Peyer's patch (tissue), 4 donors: ENCODE measurements around the gene KIRREL1. TPM values are rescaled to one million over a fixed set of nuclear protein-coding genes. Genes with fewer than 3 reads are reported as not detected.
"Not testable (repeated sequence)": the region's sequence is repeated elsewhere in the genome, so short reads cannot be mapped to it uniquely, and the experiment has no call there.

Source experiments
- DNase-seq, 3 donors: peaks; one replicate each; pipeline ENCODE4 v3.0.0-alpha.2; 2017 to 2019
- H3K27ac ChIP-seq, 4 donors: fragments of 200-600 bp; sonication (generic); one replicate each; pipeline ENCODE4 v1.5.1; 2016 to 2019
- H3K27me3 ChIP-seq, 2 donors: fragments of 200-600 bp; sonication (generic); one replicate each; pipeline ENCODE4 v1.5.1; 2019
- H3K36me3 ChIP-seq, 3 donors: fragments of 200-600 bp; sonication (generic); one replicate each; pipeline ENCODE4 v1.5.1; 2016 to 2019
- H3K4me1 ChIP-seq, 4 donors: fragments of 200-600 bp; sonication (generic); one replicate each; pipeline ENCODE4 v1.5.1; 2016 to 2019
- H3K4me3 ChIP-seq, 4 donors: fragments of 200-600 bp; sonication (generic); 1 replicate in 3 of 4; 2 replicates in 1 of 4; pipeline ENCODE4 v1.5.1; 2016 to 2019; ENCODE audit warnings: mild to moderate bottlenecking in 1 of 4
- H3K9me3 ChIP-seq, 4 donors: fragments of 200-600 bp; sonication (generic); one replicate each; pipeline ENCODE4 v1.5.1; 2016 to 2019; ENCODE audit warnings: mild to moderate bottlenecking in 1 of 4
- CTCF ChIP-seq, 6 experiments: fragments of 450-650 bp in 4 of 6; fragments of 200-600 bp in 2 of 6; sonication (generic) in 1 of 6; IDR thresholded peaks; one replicate each; pipeline ENCODE4 v1.5.1; 2017 to 2019; ENCODE audit warnings: antibody characterized with exemption in 6 of 6, mild to moderate bottlenecking in 3 of 6, moderate library complexity in 1 of 6
- POLR2A ChIP-seq, 2 donors: fragments of 450-650 bp; IDR thresholded peaks; one replicate each; pipeline ENCODE4 v1.5.1; 2017; ENCODE audit warnings: antibody characterized with exemption in 2 of 2, mild to moderate bottlenecking in 2 of 2, moderate library complexity in 2 of 2
- total RNA-seq, 4 donors: library from RNA; depleted of rRNA; stranded (reverse); fragments of >200 nt; gene quantifications; one replicate each; pipeline ENCODE4 v1.1.0, GENCODE V29; 2016

Gene KIRREL1
- total RNA-seq, 4 donors from 2014 or later: 2.8 to 29.7 (median 11.1) TPM

DNA sequence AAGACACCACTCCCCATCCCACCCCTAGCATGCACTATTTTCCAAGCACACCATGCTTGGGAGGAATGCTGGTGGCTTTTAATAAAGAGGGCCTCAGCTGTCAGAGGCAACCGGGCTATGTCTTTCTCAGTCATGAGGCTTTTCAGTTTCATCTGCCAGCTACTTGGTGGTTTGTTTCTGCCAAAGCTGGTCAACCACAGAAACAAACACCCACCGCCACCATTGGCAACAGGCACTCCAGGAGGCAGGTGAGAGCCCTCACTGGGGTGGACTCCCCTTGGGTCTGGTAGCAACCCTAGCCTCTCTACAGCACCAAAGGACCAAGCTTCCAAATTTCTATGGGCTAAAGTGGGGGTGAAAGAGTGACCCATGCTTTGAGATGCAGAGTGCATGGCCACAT is 133.0 kb downstream of the KIRREL1 start:
- Histone ChIP-seq H3K9me3 (no peaks in the 10 kb centered on the region), H3K4me1 (no peaks in the 10 kb centered on the region), H3K27me3 (no peaks in the 10 kb centered on the region), H3K4me3 (no peak overlapping the region), H3K36me3 (no peaks in the 10 kb centered on the region), H3K27ac (no peak overlapping the region)
- DNase-seq: peak in 1 of 3 donors; percentile 54
- no peak for TF ChIP-seq CTCF (IDR thresholded peaks at IDR 0.05)
- no peak for TF ChIP-seq POLR2A (IDR thresholded peaks at IDR 0.05)

- not testable (repeated sequence) for H3K4me3 ChIP-seq, H3K27ac ChIP-seq, H3K27me3 ChIP-seq, H3K36me3 ChIP-seq, DNase-seq, H3K9me3 ChIP-seq, H3K4me1 ChIP-seq
Measured at GRCh38 chr1:158128531-158128930, 135.1 kb downstream of the KIRREL1 start.

GRCh38 chr1:158131217-158131616 is 137.8 kb downstream of the KIRREL1 start:
- Histone ChIP-seq H3K27ac (no peak overlapping the region), H3K36me3 (no peaks in the 10 kb centered on the region), H3K27me3 (no peaks in the 10 kb centered on the region), H3K4me3 (no peak overlapping the region), H3K4me1 (no peaks in the 10 kb centered on the region), H3K9me3 (no peaks in the 10 kb centered on the region)
- no peak for DNase-seq
- TF ChIP-seq CTCF (IDR thresholded peaks at IDR 0.05) (no peak), POLR2A (IDR thresholded peaks at IDR 0.05) (no peak)

DNA sequence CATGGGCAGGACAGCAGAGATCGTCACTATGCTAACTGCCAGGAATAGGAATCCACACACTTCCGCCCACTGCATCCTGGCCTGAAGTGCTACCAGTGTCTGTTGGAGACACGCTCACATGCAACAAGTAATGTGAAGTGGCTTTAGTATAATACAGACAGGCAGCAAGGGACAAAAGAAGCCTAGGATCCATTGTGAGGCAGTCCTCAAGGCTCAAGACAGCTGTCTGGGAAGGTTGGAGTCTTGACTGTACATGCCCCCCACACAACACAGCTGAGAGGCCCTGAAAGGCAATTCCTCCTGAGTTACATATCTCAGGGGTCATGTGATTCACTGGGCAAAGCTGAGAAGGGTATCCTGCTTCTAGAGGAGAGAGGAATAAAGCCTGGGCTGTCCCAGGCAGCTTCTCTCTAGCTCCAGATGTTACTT is 147.3 kb downstream of the KIRREL1 start:
- no peaks in the 10 kb centered on the region for H3K9me3 ChIP-seq

DNA sequence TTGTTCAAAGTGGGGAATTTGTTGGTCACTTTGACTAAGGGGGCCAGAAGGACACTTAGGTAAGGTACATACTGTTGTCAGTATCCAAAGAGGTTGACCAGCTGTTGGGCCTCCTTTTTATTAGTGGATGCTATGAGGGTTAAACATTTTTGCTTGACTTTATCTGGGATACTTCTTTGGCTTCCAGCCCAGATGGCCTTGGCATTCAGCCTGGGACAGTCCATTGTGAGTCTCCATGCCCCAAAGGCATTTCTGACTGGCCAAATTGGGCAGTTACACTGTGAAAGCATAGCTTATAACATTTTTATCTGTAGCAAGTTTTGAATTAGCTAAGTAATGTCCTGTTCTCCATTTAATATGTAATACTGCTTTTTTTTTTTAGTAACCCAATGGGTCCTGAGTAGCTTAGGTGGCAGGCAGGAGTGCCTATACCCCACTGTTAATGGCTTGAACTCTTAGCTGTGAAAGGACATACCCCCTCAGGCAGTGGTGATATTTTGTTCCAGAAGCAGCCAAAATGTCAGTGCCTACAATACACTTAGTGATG is 151.8 kb downstream of the KIRREL1 start:
- Histone ChIP-seq H3K4me3 (no peak overlapping the region), H3K4me1 (no peaks in the 10 kb centered on the region), H3K9me3 (no peaks in the 10 kb centered on the region), H3K36me3 (no peaks in the 10 kb centered on the region), H3K27ac (no peak overlapping the region), H3K27me3 (no peaks in the 10 kb centered on the region)
- TF ChIP-seq CTCF (IDR thresholded peaks at IDR 0.05): no peak
- TF ChIP-seq POLR2A (IDR thresholded peaks at IDR 0.05): no peak
- no peak for DNase-seq

More for the DNA sequence above, 147.3 kb downstream of the KIRREL1 start:
- no peak overlapping the region for H3K4me3 ChIP-seq
- no peaks in the 10 kb centered on the region for H3K36me3 ChIP-seq
- H3K4me1 ChIP-seq: no peaks in the 10 kb centered on the region
- no peaks in the 10 kb centered on the region for H3K27me3 ChIP-seq
- no peak overlapping the region for H3K27ac ChIP-seq
- no peak for TF ChIP-seq POLR2A (IDR thresholded peaks at IDR 0.05)
- no peak for TF ChIP-seq CTCF (IDR thresholded peaks at IDR 0.05)
- DNase-seq: no peak

DNA sequence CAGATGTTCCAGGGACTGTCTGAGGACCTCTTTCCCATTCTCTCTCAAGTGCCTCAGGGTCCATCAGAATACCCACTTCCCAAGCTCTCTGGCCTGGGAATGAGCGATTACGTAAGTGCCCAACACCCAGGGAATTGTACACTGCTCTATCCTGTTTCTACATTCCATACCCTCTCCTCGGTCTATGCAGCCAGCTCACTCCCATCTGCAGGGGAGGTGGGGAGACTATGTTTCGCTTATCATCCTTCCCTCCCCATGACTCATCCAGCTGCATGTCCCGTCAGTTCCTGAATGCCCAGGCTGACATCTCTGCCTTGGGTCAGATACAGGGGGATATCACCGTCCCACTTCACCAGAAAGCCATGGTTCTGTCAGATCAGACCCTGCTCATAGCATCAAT is 152.7 kb downstream of the KIRREL1 start:
- Histone ChIP-seq H3K36me3 (no peaks in the 10 kb centered on the region), H3K4me1 (no peaks in the 10 kb centered on the region), H3K27ac (no peak overlapping the region), H3K27me3 (no peaks in the 10 kb centered on the region), H3K9me3 (no peaks in the 10 kb centered on the region), H3K4me3 (no peak overlapping the region)
- no peak for TF ChIP-seq CTCF (IDR thresholded peaks at IDR 0.05)
- DNase-seq: no peak
